GM08714 (cell line): ENCODE results near the gene DLG2.
"Not testable (repeated sequence)": the region's sequence is repeated elsewhere in the genome, so short reads cannot be mapped to it uniquely, and the experiment has no call there.

Experiments
- H3K4me3 ChIP-seq: fragments of 200-500 bp; sonication (Bioruptor generic); 2 replicates; pipeline ENCODE4 v1.5.1; 2014; ENCODE audit warnings: mild to moderate bottlenecking, low read length, inconsistent platforms
- ZNF274 ChIP-seq: IDR thresholded peaks from 2 replicates; pipeline ENCODE4 v1.6.1; 2012; ENCODE audit warnings: mild to moderate bottlenecking, low read depth, low read length

Gene DLG2

GRCh38 chr11:83456075-83456474 is 2171.1 kb downstream of the DLG2 start:
- no peak for TF ChIP-seq ZNF274
- H3K4me3 ChIP-seq, result no peak overlapping the region

GRCh38 chr11:83455356-83455755 is 2171.8 kb downstream of the DLG2 start:
- TF ChIP-seq ZNF274, result no peak
- H3K4me3 ChIP-seq, result no peak overlapping the region

DNA sequence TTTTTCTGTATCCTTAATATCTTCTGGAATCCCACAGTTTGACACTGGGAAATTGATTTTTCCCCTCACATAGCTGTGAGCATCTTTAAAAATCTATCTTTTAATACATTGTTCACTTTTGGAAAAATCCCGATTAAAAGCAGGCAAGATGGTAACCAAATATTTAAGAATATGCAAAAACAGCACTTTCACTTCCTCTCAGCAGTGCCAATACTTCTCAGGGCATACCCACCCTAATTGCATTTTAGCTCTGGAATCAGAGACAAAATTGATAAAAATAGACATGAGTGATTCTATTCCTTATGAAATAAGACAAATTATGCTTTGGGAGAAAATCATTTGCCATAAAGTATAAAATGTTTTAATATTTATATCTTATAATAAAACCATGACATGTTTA is 2172.5 kb downstream of the DLG2 start:
- H3K4me3 ChIP-seq, result no peak overlapping the region
- no peak for TF ChIP-seq ZNF274

DNA sequence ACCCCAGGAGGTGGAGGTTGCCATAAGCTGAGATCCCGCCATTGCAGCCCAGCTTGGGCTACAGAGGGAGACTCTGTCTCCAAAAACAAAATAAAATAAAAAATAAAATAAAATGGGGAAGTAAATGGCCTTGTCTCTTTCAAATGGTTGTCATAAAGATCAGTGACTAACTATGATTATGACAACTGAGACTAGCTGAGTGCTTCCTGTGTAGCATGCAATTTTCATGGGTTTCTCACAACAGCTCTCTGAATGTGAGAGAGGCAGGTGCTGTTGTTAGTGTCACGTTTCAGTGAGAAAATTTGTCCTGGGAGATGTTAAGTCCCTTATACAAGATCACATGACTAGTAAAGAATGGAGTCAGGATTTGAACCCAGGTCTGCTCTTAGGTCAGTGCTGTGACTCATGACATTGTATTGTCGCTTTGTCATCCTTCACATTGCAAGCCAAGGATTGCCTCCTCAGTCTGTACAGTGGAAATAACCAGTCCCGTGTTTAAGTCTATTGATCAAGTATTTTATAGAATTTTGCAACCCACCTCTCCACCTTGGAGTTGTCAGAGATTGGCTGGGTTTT is 2177.7 kb downstream of the DLG2 start:
- no peak overlapping the region for H3K4me3 ChIP-seq
- TF ChIP-seq ZNF274, result no peak

- TF ChIP-seq ZNF274, result no peak
Measured at GRCh38 chr11:83448686-83449085, 2178.5 kb downstream of the DLG2 start.

GRCh38 chr11:83443880-83444279 is 2183.3 kb downstream of the DLG2 start:
- not testable (repeated sequence) for H3K4me3 ChIP-seq

More at GRCh38 chr11:83448686-83449085, 2178.5 kb downstream of the DLG2 start:
- no peak overlapping the region for H3K4me3 ChIP-seq

DNA sequence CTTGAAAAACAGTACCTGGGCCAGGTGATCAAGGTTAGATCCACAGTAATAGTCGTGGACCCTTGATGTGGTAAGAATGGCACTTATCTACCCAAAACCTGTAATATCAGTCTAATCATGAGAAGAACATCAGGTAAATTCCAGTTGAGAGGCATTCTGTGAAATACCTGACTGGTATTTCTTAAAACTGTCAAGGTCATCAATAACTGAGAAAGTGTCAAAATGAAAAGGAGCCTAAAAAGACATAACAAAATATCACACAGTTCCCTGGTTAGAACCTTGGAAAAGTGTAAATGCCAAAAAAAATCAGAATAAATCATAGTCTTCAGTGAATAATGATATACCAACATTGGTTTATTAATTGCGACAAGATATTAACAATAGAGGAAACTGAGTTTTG is 2185.5 kb downstream of the DLG2 start:
- no peak for TF ChIP-seq ZNF274
- no peak overlapping the region for H3K4me3 ChIP-seq

GRCh38 chr11:83441171-83441570 is 2186.0 kb downstream of the DLG2 start:
- TF ChIP-seq ZNF274, result no peak
- H3K4me3 ChIP-seq, result no peak overlapping the region

- H3K4me3 ChIP-seq, result no peak overlapping the region
- no peak for TF ChIP-seq ZNF274
Measured at GRCh38 chr11:83438438-83438837, 2188.7 kb downstream of the DLG2 start.

GRCh38 chr11:83437939-83438338 is 2189.2 kb downstream of the DLG2 start:
- TF ChIP-seq ZNF274, result no peak
- H3K4me3 ChIP-seq, result no peak overlapping the region

DNA sequence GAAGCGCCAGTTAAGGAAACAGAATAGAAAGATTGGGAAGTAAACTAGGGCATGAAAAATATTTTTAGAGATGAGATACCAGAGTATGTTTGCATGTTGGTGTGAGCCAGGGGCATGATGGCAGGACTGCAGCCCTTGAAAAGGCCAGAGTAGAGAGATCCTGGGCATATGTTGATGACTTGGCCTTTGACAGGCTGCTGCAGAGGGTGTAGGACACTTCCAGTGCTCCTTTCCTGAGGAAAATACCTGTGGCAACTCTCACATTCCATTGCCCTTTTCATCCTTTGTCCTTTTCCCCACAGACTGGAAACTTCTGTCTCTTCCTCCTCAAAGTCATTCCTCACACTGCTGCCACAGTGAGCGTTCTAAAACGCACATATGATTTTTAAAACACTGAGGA is 2190.3 kb downstream of the DLG2 start:
- no peak overlapping the region for H3K4me3 ChIP-seq
- TF ChIP-seq ZNF274, result no peak

GRCh38 chr11:83434812-83435211 is 2192.3 kb downstream of the DLG2 start:
- not testable (repeated sequence) for H3K4me3 ChIP-seq

DNA sequence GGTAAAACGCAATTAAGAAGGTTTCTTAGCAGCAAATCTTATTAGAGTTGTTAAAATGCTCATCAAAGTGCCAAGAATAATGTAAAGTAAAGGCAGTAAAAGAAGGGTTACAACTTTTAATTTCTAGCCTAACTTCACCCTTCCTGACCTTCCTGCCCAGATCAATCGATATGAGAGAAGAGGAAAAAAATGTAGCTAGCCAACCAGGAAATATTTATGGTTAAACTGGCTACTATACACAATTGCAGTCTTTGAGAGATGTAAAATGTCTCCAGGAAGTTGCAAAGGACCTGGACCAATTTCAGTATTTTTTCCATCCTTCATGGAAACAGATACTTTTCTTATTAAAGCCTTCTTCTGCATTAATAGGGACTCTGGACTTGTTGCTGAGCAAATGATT is 2199.2 kb downstream of the DLG2 start:
- H3K4me3 ChIP-seq, result no peak overlapping the region
- TF ChIP-seq ZNF274, result no peak

DNA sequence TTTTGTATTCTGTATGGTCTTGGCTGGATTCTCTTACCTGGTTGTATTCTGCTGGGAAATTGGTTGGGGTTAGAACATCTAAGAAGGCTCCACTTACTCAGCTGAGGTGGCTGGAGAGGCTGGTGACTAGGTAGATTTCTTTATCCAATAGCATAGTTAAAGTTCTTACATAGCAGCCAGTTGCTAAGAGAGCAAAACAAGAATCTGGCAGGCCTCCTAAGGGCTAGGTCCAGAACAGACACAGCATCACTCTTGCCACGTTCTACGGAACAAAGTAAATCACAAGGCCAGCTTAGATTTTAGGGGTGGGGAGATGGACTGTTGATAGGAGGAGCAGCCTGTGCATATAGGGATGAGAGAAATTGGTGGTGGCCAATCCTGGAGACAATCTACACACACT is 2199.6 kb downstream of the DLG2 start:
- H3K4me3 ChIP-seq, result no peak overlapping the region
- no peak for TF ChIP-seq ZNF274

GRCh38 chr11:83425137-83425466 is 2202.0 kb downstream of the DLG2 start:
- no peak for TF ChIP-seq ZNF274
- H3K4me3 ChIP-seq, result no peak overlapping the region

- TF ChIP-seq ZNF274, result no peak
- no peak overlapping the region for H3K4me3 ChIP-seq
Measured at GRCh38 chr11:83424376-83425136, 2202.6 kb downstream of the DLG2 start.

- H3K4me3 ChIP-seq, result not testable (repeated sequence)
Measured at GRCh38 chr11:83422641-83423040, 2204.5 kb downstream of the DLG2 start.
